ENCODE results near the gene GPN2.
A peak's percentile ranks its signal among the peaks of the same experiment; 100 is the strongest.

DNA sequence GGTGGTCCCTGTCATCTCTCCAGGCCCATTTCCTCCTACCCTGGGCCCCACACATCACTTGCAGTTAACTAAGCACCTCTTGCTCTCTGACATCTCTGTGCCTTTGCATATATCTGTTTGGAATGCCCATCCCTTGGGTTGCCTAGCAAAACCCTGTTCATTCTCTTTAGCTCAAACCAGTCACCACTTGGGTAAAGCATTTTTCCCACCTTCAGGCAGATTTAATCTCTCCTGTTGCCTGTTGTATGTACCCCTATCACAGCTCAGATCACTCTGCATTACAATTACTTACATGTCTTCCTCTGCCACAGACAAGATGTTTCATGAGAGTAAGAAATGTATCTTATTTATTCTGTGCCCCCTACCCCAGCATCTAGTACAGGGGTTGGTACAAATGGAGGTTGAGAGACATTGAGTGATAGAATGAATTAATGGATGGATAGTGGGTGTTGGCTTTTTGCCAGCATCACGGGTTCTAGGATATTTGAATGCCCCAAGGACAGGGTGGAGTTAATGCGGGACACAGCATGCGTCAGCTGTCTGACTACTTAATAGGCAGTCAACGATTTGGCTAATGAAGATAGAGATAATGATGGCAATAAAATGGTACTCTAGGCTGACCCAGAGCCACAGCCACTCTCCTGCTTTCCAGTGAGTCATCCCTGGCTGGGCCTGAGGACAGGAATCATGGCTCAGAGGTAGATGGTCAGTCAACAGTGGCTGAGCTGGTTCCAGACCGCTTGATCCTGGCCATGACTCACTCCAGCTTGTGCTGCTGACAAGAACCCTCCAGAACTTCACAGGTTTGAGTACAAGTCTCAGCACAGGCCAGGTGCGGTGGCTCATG, 17.2 kb upstream of the GPN2 start:
- TF ChIP-seq POLR2A (IDR thresholded peaks at IDR 0.05; ENCODE audit: low read depth, low read length) (no peak), JUN (IDR thresholded peaks at IDR 0.05; ENCODE audit: borderline replicate concordance, insufficient read depth, insufficient read length, low read depth) (peak; percentile 20), EZH2 (IDR thresholded peaks at IDR 0.05; ENCODE audit: borderline replicate concordance, low read depth, low read length, severe bottlenecking) (no peak), POLR2AphosphoS5 (IDR thresholded peaks at IDR 0.05; ENCODE audit: insufficient read depth, low read depth, low read length) (no peak)
- TF ChIP-seq, protein P1, sequence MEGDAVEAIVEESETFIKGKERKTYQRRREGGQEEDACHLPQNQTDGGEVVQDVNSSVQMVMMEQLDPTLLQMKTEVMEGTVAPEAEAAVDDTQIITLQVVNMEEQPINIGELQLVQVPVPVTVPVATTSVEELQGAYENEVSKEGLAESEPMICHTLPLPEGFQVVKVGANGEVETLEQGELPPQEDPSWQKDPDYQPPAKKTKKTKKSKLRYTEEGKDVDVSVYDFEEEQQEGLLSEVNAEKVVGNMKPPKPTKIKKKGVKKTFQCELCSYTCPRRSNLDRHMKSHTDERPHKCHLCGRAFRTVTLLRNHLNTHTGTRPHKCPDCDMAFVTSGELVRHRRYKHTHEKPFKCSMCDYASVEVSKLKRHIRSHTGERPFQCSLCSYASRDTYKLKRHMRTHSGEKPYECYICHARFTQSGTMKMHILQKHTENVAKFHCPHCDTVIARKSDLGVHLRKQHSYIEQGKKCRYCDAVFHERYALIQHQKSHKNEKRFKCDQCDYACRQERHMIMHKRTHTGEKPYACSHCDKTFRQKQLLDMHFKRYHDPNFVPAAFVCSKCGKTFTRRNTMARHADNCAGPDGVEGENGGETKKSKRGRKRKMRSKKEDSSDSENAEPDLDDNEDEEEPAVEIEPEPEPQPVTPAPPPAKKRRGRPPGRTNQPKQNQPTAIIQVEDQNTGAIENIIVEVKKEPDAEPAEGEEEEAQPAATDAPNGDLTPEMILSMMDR (IDR thresholded peaks at IDR 0.05; ENCODE audit: extremely low read depth in 1 of 2, insufficient read depth in 1 of 2, low read depth in 1 of 2, low read length in 2 of 2): no peak

Data from endothelial cell of umbilical vein (primary cell).